ENCODE results near the gene TRABD2B.
A peak's percentile ranks its signal among the peaks of the same experiment; 100 is the strongest.

GRCh38 chr1:47970882-47971281, 26.3 kb downstream of the TRABD2B start:
- no peak for TF ChIP-seq CTCF (IDR thresholded peaks at IDR 0.05)
- no peak for TF ChIP-seq POLR2A (IDR thresholded peaks at IDR 0.05)
- TF ChIP-seq POLR2AphosphoS5 (IDR thresholded peaks at IDR 0.05), result peak; percentile 20

Measured in prostate gland (tissue), 2 donors.